Measurements from ENCODE around the gene CWC27.

GRCh38 chr5:64773533-64773932 is 4.8 kb downstream of the CWC27 start:
- no peak for TF ChIP-seq CTCF (IDR thresholded peaks at IDR 0.05)
- TF ChIP-seq POLR2A (IDR thresholded peaks at IDR 0.05) = no peak

All from testis (tissue), 2 donors.